Middle frontal gyrus (tissue), 1 donor: ENCODE results near the gene SLC22A3.
"Not testable (repeated sequence)": the region's sequence is repeated elsewhere in the genome, so short reads cannot be mapped to it uniquely, and the experiment has no call there.

ENCODE experiments used
- DNase-seq: peaks from one replicate; pipeline ENCODE4 v3.0.0-alpha.2; 2015; ENCODE audit warnings: low spot score; ENCODE audit errors: extremely low spot score

SLC22A3 gene

GRCh38 chr6:160368670-160369069 is 20.5 kb downstream of the SLC22A3 start:
- no peak for DNase-seq

DNA sequence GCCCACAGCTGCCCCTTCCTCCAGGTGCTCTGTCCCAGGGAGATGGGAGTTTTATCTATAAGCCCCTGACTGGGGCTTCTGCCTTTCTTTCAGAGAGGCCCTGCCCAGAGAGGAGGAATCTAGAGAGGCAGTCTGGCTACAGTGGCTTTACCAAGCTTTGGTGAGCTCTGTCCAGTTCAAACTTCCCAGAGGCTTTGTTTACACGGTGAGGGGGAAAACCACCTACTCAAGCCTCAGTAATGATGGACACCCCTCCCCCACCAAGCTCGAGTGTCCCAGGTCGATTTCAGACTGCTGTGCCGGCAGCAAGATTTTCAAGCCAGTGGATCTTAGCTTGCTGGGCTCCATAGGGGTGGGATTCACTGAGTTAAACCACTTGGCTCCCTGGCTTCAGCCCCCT is 25.4 kb downstream of the SLC22A3 start:
- not testable (repeated sequence) for DNase-seq

GRCh38 chr6:160374836-160375560 is 26.8 kb downstream of the SLC22A3 start:
- DNase-seq, result no peak

DNA sequence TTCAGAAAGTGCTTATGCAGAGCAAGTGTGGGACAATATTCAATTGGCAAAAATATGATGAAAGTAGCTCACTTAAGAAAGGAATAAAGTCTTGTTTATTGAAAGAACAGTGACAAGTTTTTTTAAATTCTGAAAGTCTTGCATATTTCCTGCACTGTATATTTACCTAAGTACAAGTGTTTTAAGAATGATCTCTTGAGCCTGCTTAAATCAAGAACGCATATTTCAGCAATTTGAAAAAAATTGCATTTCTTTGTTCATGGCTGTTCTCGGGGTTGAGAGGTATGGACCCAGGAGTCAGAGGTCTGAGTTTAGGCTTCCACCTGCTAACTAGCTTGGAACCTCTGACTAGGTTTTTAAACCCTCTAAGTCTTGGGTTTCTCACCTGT is 27.4 kb downstream of the SLC22A3 start:
- DNase-seq, result no peak

DNA sequence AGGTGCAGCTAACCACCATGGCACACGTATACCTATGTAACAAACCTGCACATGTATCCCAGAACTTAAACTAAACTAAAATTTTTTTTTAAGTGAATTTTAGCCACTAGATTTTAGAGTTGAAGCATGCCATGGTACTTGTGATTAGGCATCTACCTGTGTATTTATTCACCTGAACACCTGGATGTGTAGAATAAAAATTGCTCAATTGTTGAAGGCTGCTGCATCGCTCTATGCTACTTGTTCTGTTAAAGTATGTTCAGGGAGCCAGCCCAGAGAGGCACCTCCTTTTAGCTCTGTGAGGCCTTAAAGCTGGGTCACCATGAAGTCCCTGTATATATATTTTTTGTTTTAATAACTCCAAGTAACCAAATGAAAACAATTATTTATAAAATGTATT is 28.3 kb downstream of the SLC22A3 start:
- no peak for DNase-seq

GRCh38 chr6:160378218-160378617 is 30.0 kb downstream of the SLC22A3 start:
- DNase-seq, result no peak

- DNase-seq, result no peak
Observed at GRCh38 chr6:160378882-160379281, 30.7 kb downstream of the SLC22A3 start.

DNA sequence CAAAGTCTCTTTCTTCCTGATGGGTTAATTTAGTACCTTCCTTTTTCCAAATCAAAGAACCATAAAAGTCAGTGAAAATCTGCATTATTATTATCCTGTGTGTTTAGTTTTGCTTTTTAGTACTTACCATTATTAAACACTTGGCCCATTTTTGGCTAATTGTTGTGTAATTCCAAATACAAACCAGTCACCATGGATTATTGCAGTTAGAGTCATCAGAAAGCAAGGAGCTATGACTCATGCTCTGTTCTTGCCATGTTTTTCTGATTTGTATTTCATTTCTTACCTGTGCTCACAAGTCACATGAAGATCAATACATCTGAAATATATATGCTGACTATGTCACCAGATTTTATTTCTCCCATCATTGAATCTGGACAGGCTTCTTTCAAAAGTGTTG is 31.3 kb downstream of the SLC22A3 start:
- DNase-seq, result no peak

- no peak for DNase-seq
Observed at GRCh38 chr6:160382946-160383345, 34.8 kb downstream of the SLC22A3 start.

DNA sequence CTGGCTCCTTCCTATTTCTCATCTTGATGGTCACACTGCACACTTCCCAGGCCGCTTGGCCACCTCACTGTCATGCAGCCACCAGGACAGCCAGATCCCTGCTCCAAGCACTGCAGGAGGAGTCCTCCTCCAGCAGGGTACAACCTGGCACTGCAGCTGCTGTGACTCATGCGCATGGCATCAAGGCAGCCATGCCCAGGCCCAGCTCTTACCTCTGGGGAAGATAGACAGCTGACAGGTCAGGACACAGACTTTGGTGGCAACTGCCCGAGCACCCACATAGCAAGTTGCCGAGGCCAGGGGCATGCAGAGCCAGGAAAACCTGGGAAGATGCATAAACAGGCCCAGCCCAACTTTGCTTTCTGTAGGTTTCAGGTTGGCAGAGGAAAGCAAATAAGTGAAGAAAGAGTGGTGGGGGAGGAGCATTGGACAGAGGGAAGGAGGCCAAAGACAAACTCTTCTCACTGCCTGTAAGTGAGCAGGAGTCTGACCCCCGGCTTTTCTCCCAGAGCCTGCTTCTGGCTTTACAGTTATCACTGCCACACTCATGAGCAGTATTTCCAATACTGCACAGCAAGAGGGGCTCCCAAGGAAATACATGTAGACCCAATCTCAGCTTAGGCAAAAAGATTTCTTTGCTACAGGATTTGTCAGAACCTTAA is 38.8 kb downstream of the SLC22A3 start:
- no peak for DNase-seq

GRCh38 chr6:160387916-160388643 is 39.9 kb downstream of the SLC22A3 start:
- no peak for DNase-seq

DNA sequence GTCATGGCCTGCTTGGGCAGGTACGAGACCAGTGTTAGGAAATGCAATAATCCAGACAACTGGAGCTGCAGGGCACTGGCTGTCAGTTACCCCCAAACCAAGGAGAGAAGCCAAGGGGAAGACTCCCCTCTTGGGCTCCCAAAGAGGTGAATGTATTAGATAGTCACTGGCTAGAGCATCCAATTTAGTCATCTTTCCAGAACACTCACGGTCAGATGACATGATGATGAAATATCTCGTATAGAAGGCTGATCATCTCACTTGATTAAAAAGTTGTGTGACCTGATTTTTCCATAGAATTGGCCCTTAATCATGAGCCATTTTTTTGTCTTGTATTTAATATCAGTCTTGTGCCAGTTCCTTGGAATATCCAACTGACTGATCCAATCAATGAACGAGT is 40.7 kb downstream of the SLC22A3 start:
- no peak for DNase-seq

GRCh38 chr6:160391419-160392116 is 43.4 kb downstream of the SLC22A3 start:
- DNase-seq, result no peak

GRCh38 chr6:160393442-160393841 is 45.3 kb downstream of the SLC22A3 start:
- not testable (repeated sequence) for DNase-seq

DNA sequence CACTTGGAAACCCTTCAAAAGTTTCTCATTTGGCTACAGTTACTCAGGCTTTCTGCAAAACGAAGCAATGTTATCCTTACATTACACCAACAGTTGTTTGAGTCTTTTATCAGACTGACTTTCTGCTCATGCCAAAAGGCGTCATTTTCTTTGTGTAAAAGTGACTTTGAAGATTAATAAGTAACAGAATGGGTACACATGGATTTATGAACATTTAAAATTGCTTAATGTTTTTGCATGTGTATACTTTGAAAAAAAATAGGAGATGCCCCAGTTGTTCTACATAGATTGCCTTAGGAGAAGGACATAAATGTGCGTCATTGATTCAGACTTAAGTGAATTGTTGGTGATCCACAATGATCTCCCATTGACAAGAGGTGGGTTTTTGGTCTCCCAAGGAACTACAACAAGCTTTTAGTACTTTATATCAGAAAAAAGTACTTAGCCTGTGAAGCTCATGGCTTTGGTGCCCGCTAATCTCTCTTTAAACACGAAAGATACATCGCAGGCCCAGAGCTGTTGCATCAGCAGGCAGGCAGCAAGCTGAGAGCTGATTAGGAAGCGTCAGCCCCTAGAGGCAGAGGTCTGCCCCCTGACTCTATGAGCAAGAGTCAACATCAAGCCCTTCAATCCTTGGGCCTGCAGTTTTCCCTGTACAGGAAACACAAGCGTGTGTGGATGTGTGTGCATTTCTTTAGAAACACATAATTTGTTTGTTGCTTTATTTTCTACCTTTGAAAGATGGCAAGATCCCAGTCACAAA is 45.9 kb downstream of the SLC22A3 start:
- DNase-seq, result no peak

DNA sequence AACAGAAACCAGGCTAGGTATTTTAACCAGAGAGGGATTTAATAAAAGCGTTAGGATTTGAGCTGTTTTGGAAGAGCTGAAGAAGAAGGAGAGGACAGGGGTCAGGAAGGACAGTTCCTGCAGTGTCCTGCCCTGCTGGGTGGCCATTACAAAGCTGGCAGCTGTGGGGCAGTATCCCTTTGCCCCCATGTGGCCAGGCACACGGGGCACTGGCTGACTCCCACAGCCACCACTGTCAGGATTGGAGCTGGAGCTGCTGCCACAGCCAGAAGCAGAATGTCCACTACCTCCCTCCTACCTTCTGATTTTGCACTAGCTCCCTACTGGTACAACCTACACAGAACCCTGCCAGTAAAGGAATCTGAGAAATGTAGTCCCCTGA is 46.5 kb downstream of the SLC22A3 start:
- no peak for DNase-seq

GRCh38 chr6:160395187-160395586 is 47.0 kb downstream of the SLC22A3 start:
- DNase-seq, result no peak

DNA sequence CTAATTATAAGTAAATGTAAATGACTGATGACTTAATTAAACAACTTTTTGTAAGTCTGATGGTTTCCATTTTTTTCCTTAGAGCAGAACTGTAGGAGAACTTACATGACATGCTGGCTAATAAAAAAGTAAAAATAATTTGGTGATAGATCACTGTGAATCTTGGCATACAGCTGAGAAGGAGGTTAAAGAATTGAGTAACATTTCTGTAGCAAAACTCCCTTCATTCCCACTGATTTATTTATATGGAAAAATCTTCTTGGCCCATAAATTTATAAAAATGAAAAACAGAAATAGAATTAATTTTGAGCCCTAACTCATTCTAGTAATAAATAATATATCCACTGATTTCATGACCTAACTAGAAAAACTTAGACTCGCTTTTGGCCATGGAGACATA is 48.1 kb downstream of the SLC22A3 start:
- no peak for DNase-seq

GRCh38 chr6:160398674-160399271 is 50.6 kb downstream of the SLC22A3 start:
- DNase-seq, result no peak

DNA sequence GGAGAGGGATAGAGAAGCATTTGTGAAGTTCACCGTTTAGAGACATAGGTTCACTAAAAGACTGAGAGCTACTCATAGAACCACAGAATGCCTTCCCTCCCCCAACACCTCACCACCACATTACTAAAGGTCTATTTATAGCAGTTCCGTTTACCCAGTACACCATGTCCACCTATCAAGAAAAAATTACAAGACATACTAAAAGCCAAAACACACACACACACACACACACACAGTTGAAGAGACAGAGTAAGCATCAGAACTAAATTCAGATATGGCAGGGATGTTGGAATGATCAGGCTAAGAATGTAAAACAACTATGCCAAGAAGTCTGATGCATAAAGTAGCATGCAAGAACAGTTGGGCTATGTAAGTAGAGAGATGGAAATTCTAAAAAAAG is 52.3 kb downstream of the SLC22A3 start:
- DNase-seq, result no peak

DNA sequence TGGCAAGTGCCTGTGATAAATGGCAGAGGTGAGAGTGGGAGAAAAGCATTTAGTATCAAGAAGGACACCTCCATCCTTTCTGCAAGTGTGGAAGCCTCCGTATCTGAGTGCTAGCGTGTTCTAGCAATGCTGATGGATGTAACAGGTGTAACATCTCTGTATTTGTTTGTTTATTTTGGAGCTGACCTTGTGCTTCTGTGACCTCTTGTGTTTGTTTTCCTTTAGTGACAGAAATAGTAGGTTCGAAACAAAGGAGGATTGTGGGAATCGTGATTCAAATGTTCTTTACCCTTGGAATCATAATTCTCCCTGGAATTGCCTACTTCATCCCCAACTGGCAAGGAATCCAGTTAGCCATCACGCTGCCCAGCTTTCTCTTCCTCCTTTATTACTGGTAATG is 60.4 kb downstream of the SLC22A3 start:
- DNase-seq, result no peak
